SK-N-SH treated with all-trans-retinoic acid at 6 μM for 48 hours (cell line): ENCODE measurements around the gene SPTB.

Experiments
- ARNTL ChIP-seq: fragments of 450-650 bp; formaldehyde crosslinking; IDR thresholded peaks from 2 replicates; pipeline ENCODE4 v1.5.0; 2020; ENCODE audit warnings: low read depth, mild to moderate bottlenecking, moderate library complexity, borderline replicate concordance
- CREB5 ChIP-seq: fragments of 250-450 bp; sonication (Bioruptor Pico); IDR thresholded peaks from 2 replicates; pipeline ENCODE4 v1.5.1; 2020; ENCODE audit warnings: low read depth, mild to moderate bottlenecking, moderate library complexity
- ESRRG ChIP-seq: fragments of 250-450 bp; sonication (Bioruptor Pico); IDR thresholded peaks from 2 replicates; pipeline ENCODE4 v1.6.1; 2021; ENCODE audit warnings: mild to moderate bottlenecking
- ISL1 ChIP-seq: fragments of 250-450 bp; sonication (Bioruptor Pico); IDR thresholded peaks from 2 replicates; pipeline ENCODE4 v2.1.2; 2022; ENCODE audit warnings: mild to moderate bottlenecking, moderate library complexity
- PATZ1 ChIP-seq: fragments of 250-450 bp; sonication (Bioruptor Pico); IDR thresholded peaks from 2 replicates; pipeline ENCODE4 v1.8.0; 2020; ENCODE audit warnings: mild to moderate bottlenecking, moderate library complexity, borderline replicate concordance
- PPARA ChIP-seq: fragments of 250-450 bp; sonication (Bioruptor Pico); IDR thresholded peaks from 2 replicates; pipeline ENCODE4 v1.5.0; 2020; ENCODE audit warnings: mild to moderate bottlenecking, borderline replicate concordance
- RARB ChIP-seq: fragments of 250-450 bp; sonication (Bioruptor Pico); IDR thresholded peaks from 2 replicates; pipeline ENCODE4 v1.8.0; 2021; ENCODE audit warnings: mild to moderate bottlenecking, moderate library complexity
- TCF4 ChIP-seq: fragments of 250-450 bp; sonication (Bioruptor Pico); IDR thresholded peaks from 2 replicates; pipeline ENCODE4 v1.8.0; 2021; ENCODE audit warnings: mild to moderate bottlenecking, moderate library complexity, borderline replicate concordance
- TOX ChIP-seq: fragments of 250-450 bp; sonication (Bioruptor Pico); IDR thresholded peaks from 2 replicates; pipeline ENCODE4 v1.8.0; 2021; ENCODE audit warnings: mild to moderate bottlenecking, moderate library complexity, borderline replicate concordance
- ZNF565 ChIP-seq: fragments of 450-650 bp; formaldehyde crosslinking; conservative IDR thresholded peaks from 2 replicates; pipeline ENCODE4 v1.5.0; 2020; ENCODE audit warnings: low read depth, mild to moderate bottlenecking, moderate library complexity
- ZNF70 ChIP-seq: fragments of 450-650 bp; formaldehyde crosslinking; IDR thresholded peaks from 2 replicates; pipeline ENCODE4 v1.5.0; 2020; ENCODE audit warnings: mild to moderate bottlenecking, moderate library complexity
- ZNF8 ChIP-seq: fragments of 450-650 bp; formaldehyde crosslinking; IDR thresholded peaks from 2 replicates; pipeline ENCODE4 v1.5.0; 2020; ENCODE audit warnings: mild to moderate bottlenecking, moderate library complexity

- no peak for TF ChIP-seq ZNF70 (CRISPR knock-in tag)
- TF ChIP-seq ESRRG (CRISPR knock-in tag) = no peak
- no peak for TF ChIP-seq PATZ1 (CRISPR knock-in tag)
- TF ChIP-seq ISL1 (CRISPR knock-in tag) = no peak
- no peak for TF ChIP-seq ZNF565
- TF ChIP-seq CREB5 = no peak
- no peak for TF ChIP-seq RARB (CRISPR knock-in tag)
- no peak for TF ChIP-seq ZNF8 (CRISPR knock-in tag)
- TF ChIP-seq PPARA = no peak
- TF ChIP-seq ARNTL (CRISPR knock-in tag) = no peak
- no peak for TF ChIP-seq TCF4 (CRISPR knock-in tag)
- no peak for TF ChIP-seq TOX (CRISPR knock-in tag)
Observed at GRCh38 chr14:64875350-64875749, 4.4 kb downstream of the SPTB start.
